Amniotic stem cell (primary cell): ENCODE measurements around the gene ITPR3.

Source experiments
- DNase-seq: peaks from one replicate; lab custom pipeline; 2025; lab: John Stamatoyannopoulos, UW

Gene ITPR3

GRCh38 chr6:33638556-33638955, 17.4 kb downstream of the ITPR3 start:
- DNase-seq: no peak

GRCh38 chr6:33639559-33639958, 18.4 kb downstream of the ITPR3 start:
- no peak for DNase-seq

GRCh38 chr6:33640361-33640760, 19.2 kb downstream of the ITPR3 start:
- no peak for DNase-seq

GRCh38 chr6:33641144-33641543, 20.0 kb downstream of the ITPR3 start:
- DNase-seq: no peak

GRCh38 chr6:33641602-33642001, 20.5 kb downstream of the ITPR3 start:
- DNase-seq: no peak

GRCh38 chr6:33642897-33643296, 21.8 kb downstream of the ITPR3 start:
- no peak for DNase-seq

- DNase-seq: no peak
Measured at GRCh38 chr6:33651403-33651802, 30.3 kb downstream of the ITPR3 start.

GRCh38 chr6:33652002-33652401, 30.9 kb downstream of the ITPR3 start:
- DNase-seq: no peak

- no peak for DNase-seq
Measured at GRCh38 chr6:33654831-33655554, 33.9 kb downstream of the ITPR3 start.

- DNase-seq: no peak
Measured at GRCh38 chr6:33656844-33657243, 35.7 kb downstream of the ITPR3 start.

GRCh38 chr6:33658982-33659689, 38.0 kb downstream of the ITPR3 start:
- no peak for DNase-seq

- DNase-seq: no peak
Measured at GRCh38 chr6:33659986-33660385, 38.9 kb downstream of the ITPR3 start.

GRCh38 chr6:33661106-33661838, 40.1 kb downstream of the ITPR3 start:
- no peak for DNase-seq

- no peak for DNase-seq
Measured at GRCh38 chr6:33662318-33662717, 41.2 kb downstream of the ITPR3 start.

GRCh38 chr6:33663028-33663427, 41.9 kb downstream of the ITPR3 start:
- no peak for DNase-seq

GRCh38 chr6:33663727-33664449, 42.8 kb downstream of the ITPR3 start:
- no peak for DNase-seq

GRCh38 chr6:33664506-33665057, 43.5 kb downstream of the ITPR3 start:
- DNase-seq: no peak

- DNase-seq: no peak
Measured at GRCh38 chr6:33665957-33666356, 44.8 kb downstream of the ITPR3 start.

GRCh38 chr6:33667072-33667471, 46.0 kb downstream of the ITPR3 start:
- no peak for DNase-seq

- no peak for DNase-seq
Measured at GRCh38 chr6:33667776-33668175, 46.7 kb downstream of the ITPR3 start.

GRCh38 chr6:33668328-33668727, 47.2 kb downstream of the ITPR3 start:
- no peak for DNase-seq

GRCh38 chr6:33668914-33669313, 47.8 kb downstream of the ITPR3 start:
- DNase-seq: no peak
